Transverse colon (tissue), 4 donors: Measurements from ENCODE around the gene SLC6A20. TPM values are rescaled to one million over a fixed set of nuclear protein-coding genes. Genes with fewer than 3 reads are reported as not detected.
A peak's percentile ranks its signal among the peaks of the same experiment; 100 is the strongest.

ENCODE experiments used
- DNase-seq: peaks from one replicate; pipeline ENCODE4 v3.0.0-alpha.2; 2019
- H3K27ac ChIP-seq, 4 donors: fragments of 200-600 bp; sonication (generic); 2 replicates each; pipeline ENCODE4 v1.5.1; 2016 to 2018; ENCODE audit warnings: inconsistent platforms in 4 of 4
- H3K27me3 ChIP-seq: fragments of 200-600 bp; sonication (generic); 2 replicates; pipeline ENCODE4 v1.5.1; 2017; ENCODE audit warnings: inconsistent platforms
- H3K36me3 ChIP-seq, 4 donors: fragments of 200-600 bp; sonication (generic); 2 replicates each; pipeline ENCODE4 v1.5.1; 2017 to 2019; ENCODE audit warnings: inconsistent platforms in 4 of 4
- H3K4me1 ChIP-seq, 4 donors: fragments of 200-600 bp; sonication (generic); 2 replicates each; pipeline ENCODE4 v1.5.1; 2017 to 2020; ENCODE audit warnings: inconsistent platforms in 4 of 4
- H3K4me3 ChIP-seq, 4 donors: fragments of 200-600 bp; sonication (generic); 1 replicate in 1 of 4; 2 replicates in 3 of 4; pipeline versions ENCODE4 v1.5.1 to v1.6.1; 2017 to 2019; ENCODE audit warnings: inconsistent platforms in 4 of 4
- H3K9me3 ChIP-seq, 2 donors: fragments of 200-600 bp; sonication (generic); 2 replicates each; pipeline ENCODE4 v1.5.1; 2017 to 2019; ENCODE audit warnings: inconsistent platforms in 2 of 2
- EP300 ChIP-seq: sonication (generic); formaldehyde crosslinking; IDR thresholded peaks from one replicate; pipeline ENCODE4 v1.6.1; 2017; ENCODE audit warnings: antibody characterized with exemption, low read depth
- POLR2A ChIP-seq: fragments of 450-650 bp; IDR thresholded peaks from one replicate; pipeline ENCODE4 v1.6.1; 2016; ENCODE audit warnings: antibody characterized with exemption, mild to moderate bottlenecking, moderate library complexity
- POLR2AphosphoS5 ChIP-seq, 3 donors: sonication (generic); formaldehyde crosslinking; IDR thresholded peaks; one replicate each; pipeline ENCODE4 v1.6.1; 2016; ENCODE audit warnings: antibody characterized with exemption in 3 of 3
- WGBS, 2 donors: methylation state at CpG; one replicate each; pipeline ENCODE4 v1.1.5; 2018; ENCODE audit warnings: low coverage in 1 of 2; 5-methylcytosine and 5-hydroxymethylcytosine counted together
- in situ Hi-C, 4 donors: fragments of 200-750 bp; cut with MboI; loops; one replicate each; pipeline versions ENCODE4 v1.15.0 to v1.15.1; 2017; ENCODE audit warnings: low sequenced_read_pairs in 3 of 4, low pct_ligation_motif_present in 1 of 4, low pct_unique_long_range_greater_than_20kb in 1 of 4
- intact Hi-C: fragments of 100-400 bp; cut with DNase I; formaldehyde crosslinking; loops from one replicate; pipeline ENCODE4 v1.15.1; 2023; ENCODE audit warnings: low total_unique reads
- total RNA-seq, 4 donors: library from RNA; depleted of rRNA; stranded (reverse); fragments of >200 nt; gene quantifications; one replicate each; pipeline ENCODE4 v1.1.0, GENCODE V29; 2016
- TF ChIP-seq, protein P1 (sequence below), 5 experiments: fragments of 200-600 bp in 3 of 5; fragments of 450-650 bp in 2 of 5; sonication (generic) in 3 of 5; IDR thresholded peaks; 1 replicate in 2 of 5; 2 replicates in 3 of 5; pipeline ENCODE4 v1.5.1; 2016 to 2017; ENCODE audit warnings: antibody characterized with exemption in 5 of 5, inconsistent platforms in 3 of 5, mild to moderate bottlenecking in 2 of 5, moderate library complexity in 1 of 5

The SLC6A20 gene
- total RNA-seq, 4 donors from 2014 or later, result 0.32 to 0.41 TPM; not detected in 2

DNA sequence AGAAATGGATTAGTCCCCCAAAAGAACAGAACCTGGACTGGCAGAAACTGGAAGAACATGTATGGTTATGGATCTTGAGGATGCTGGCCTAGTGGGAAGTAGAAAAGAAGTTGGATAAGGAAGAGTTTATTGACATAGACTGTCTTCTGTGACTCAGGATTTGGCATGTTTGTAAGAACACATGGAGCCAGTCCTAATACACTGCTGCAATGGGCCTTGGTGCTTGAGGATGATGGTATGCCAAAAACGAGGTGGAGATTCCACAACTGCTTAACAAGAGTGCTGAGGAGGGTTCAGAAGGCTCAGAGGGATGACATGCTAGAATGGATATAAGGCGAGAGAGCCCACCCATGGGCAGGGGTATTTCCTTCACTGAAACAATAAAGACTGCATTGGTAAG lies 23.2 kb upstream of the SLC6A20 start:
- TF ChIP-seq, protein P1, sequence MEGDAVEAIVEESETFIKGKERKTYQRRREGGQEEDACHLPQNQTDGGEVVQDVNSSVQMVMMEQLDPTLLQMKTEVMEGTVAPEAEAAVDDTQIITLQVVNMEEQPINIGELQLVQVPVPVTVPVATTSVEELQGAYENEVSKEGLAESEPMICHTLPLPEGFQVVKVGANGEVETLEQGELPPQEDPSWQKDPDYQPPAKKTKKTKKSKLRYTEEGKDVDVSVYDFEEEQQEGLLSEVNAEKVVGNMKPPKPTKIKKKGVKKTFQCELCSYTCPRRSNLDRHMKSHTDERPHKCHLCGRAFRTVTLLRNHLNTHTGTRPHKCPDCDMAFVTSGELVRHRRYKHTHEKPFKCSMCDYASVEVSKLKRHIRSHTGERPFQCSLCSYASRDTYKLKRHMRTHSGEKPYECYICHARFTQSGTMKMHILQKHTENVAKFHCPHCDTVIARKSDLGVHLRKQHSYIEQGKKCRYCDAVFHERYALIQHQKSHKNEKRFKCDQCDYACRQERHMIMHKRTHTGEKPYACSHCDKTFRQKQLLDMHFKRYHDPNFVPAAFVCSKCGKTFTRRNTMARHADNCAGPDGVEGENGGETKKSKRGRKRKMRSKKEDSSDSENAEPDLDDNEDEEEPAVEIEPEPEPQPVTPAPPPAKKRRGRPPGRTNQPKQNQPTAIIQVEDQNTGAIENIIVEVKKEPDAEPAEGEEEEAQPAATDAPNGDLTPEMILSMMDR (IDR thresholded peaks at IDR 0.05), result no peak
- TF ChIP-seq EP300, result no peak
- TF ChIP-seq POLR2A, result no peak
- no peak for TF ChIP-seq POLR2AphosphoS5 (IDR thresholded peaks at IDR 0.05)
- Histone ChIP-seq H3K9me3 (no peaks in the 10 kb centered on the region), H3K4me3 (no peak overlapping the region), H3K36me3 (peaks cover 0 to 10% (median 1%) of the 10 kb centered on the region in 4 donors), H3K4me1 (peaks cover 0 to 20% (median 8%) of the 10 kb centered on the region in 4 donors), H3K27ac (no peak overlapping the region), H3K27me3 (no peaks in the 10 kb centered on the region)
- intact Hi-C loops (no loop called here), in situ Hi-C loops (no loop called here)
- 83 to 88% methylated on average over 1 to 2 of the region's 2 CpGs for WGBS, 2 donors
- no peak for DNase-seq

DNA sequence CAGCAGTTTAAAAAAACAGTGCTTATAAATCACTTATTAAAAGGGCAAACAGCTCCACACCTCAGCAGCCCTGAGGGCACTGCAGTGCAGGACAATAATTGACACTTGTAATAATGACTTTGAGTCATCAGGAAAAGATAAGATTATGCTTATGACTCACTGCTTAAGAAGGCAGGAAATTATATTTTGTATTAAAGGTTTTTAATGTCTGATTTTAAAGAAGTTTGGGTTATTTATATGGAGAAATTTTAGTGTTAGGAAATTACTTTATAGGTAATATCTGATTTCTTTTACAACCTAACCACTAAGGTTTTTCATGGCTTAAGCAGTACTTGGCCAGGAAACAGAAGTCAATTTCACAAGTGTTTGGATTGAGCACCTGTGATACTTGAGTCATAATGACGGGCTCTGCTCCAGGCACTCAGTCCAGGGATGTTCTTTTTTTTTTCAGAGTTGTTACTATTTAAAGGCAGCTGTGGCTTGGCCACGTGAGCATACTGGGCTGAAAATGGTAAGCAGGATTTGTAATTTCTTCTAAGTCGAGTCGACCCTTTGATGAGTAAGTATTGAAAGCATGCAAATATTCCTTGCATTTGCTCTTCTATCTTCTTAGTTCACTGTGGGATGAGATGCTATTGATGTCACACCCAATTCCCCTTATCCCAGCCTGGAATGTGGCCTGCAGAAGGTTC lies 21.6 kb upstream of the SLC6A20 start:
- intact Hi-C loops, result no loop called here
- in situ Hi-C loops, result no loop called here
- no peaks in the 10 kb centered on the region for H3K27me3 ChIP-seq
- H3K9me3 ChIP-seq, result no peaks in the 10 kb centered on the region
- peaks cover 0 to 2% (median 0%) of the 10 kb centered on the region in 4 donors for H3K36me3 ChIP-seq
- TF ChIP-seq POLR2AphosphoS5 (IDR thresholded peaks at IDR 0.05), result peak; percentile 19 to 53 (median 37)
- TF ChIP-seq POLR2A, result no peak
- H3K4me1 ChIP-seq, result peaks cover 0 to 20% (median 8%) of the 10 kb centered on the region in 4 donors
- no peak overlapping the region for H3K4me3 ChIP-seq
- 0 to 15% methylated on average over 2 to 4 of the region's 4 CpGs for WGBS, 2 donors
- H3K27ac ChIP-seq, result peak overlapping the region; percentile 4 to 52 (median 36)
- peak; percentile 31 for DNase-seq

DNA sequence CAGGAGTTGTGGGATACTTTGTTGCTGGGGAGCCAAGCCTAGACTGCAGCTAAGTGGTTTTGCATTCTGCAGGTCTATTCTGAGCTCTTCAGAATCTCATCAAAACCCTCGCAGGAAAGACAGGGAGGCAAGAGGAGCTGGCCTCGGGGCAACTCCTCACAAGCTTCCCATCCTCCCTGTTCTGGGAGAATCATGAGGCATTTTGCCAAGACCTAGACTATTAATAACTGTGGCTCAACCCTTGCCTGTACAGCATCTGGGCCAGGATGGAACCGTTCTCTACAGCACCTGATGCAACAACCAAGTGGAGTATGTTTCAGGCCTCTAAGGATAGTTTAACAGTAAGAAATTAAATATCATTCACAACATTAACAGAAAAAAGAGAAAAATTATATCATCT lies 20.2 kb upstream of the SLC6A20 start:
- H3K27me3 ChIP-seq, result no peaks in the 10 kb centered on the region
- in situ Hi-C loops (no loop called here), intact Hi-C loops (no loop called here)
- no peak overlapping the region for H3K27ac ChIP-seq
- TF ChIP-seq EP300 (no peak), POLR2AphosphoS5 (IDR thresholded peaks at IDR 0.05) (no peak), POLR2A (no peak)
- TF ChIP-seq, protein P1 (IDR thresholded peaks at IDR 0.05), result no peak
- H3K4me1 ChIP-seq, result peaks cover 0 to 20% (median 8%) of the 10 kb centered on the region in 4 donors
- H3K4me3 ChIP-seq, result no peak overlapping the region
- WGBS, 2 donors, result 67% methylated on average over 3 of the region's 3 CpGs; no CpG with 5 or more reads in 1 of the 2 donors
- H3K9me3 ChIP-seq, result no peaks in the 10 kb centered on the region
- no peak for DNase-seq
- H3K36me3 ChIP-seq, result no peaks in the 10 kb centered on the region

DNA sequence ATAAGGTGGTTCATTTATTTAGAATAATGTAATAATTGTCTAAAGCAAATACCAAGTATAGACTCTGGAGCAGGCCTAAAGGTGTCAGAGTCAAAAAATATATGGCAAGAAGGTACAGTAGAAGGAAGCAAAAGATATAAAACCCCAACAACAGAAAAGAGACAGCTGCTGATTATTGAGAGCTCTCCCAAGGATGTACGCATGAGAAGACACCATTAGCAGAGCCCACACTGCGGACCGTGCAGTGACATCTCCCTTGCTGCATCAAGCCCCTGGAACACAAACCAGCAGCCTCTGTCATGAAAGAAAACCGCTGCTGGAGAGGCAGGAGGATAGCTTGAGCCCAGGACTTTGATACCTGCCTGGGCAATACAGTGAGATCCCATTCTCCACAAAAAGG lies 18.0 kb upstream of the SLC6A20 start:
- no peaks in the 10 kb centered on the region for H3K36me3 ChIP-seq
- no peaks in the 10 kb centered on the region for H3K9me3 ChIP-seq
- no peak overlapping the region for H3K27ac ChIP-seq
- peaks cover 0 to 20% (median 8%) of the 10 kb centered on the region in 4 donors for H3K4me1 ChIP-seq
- in situ Hi-C loops, result no loop called here
- H3K4me3 ChIP-seq, result no peak overlapping the region
- DNase-seq, result no peak
- 85 to 100% methylated on average over 2 to 4 of the region's 4 CpGs for WGBS, 2 donors
- TF ChIP-seq POLR2AphosphoS5 (IDR thresholded peaks at IDR 0.05), result no peak
- TF ChIP-seq, protein P1 (IDR thresholded peaks at IDR 0.05), result no peak
- no peak for TF ChIP-seq EP300
- no peak for TF ChIP-seq POLR2A
- H3K27me3 ChIP-seq, result no peaks in the 10 kb centered on the region
- intact Hi-C loops, result no loop called here
